HG03571 (cell line): ENCODE results near the gene AGAP1.

Experiments
- ATAC-seq: cut with Tn5 transposase; IDR thresholded peaks from one replicate; pipeline ENCODE4 v1.9.1; 2021; ENCODE audit not compliant: unreplicated experiment

The AGAP1 gene

GRCh38 chr2:235677937-235678336 is 184.1 kb downstream of the AGAP1 start:
- ATAC-seq = no peak

- ATAC-seq = no peak
These were observed 184.9 kb downstream of the AGAP1 start for GRCh38 chr2:235678712-235679111.

GRCh38 chr2:235679471-235679870 is 185.6 kb downstream of the AGAP1 start:
- ATAC-seq = no peak

- no peak for ATAC-seq
These were observed 191.3 kb downstream of the AGAP1 start for GRCh38 chr2:235685024-235685721.

- ATAC-seq = no peak
These were observed 194.9 kb downstream of the AGAP1 start for GRCh38 chr2:235688511-235689426.

- no peak for ATAC-seq
These were observed 195.6 kb downstream of the AGAP1 start for GRCh38 chr2:235689427-235689853.

- no peak for ATAC-seq
These were observed 196.4 kb downstream of the AGAP1 start for GRCh38 chr2:235690082-235690808.

- no peak for ATAC-seq
These were observed 197.1 kb downstream of the AGAP1 start for GRCh38 chr2:235690809-235691450.

- no peak for ATAC-seq
These were observed 198.2 kb downstream of the AGAP1 start for GRCh38 chr2:235692076-235692475.

GRCh38 chr2:235692671-235693171 is 198.9 kb downstream of the AGAP1 start:
- no peak for ATAC-seq

GRCh38 chr2:235693279-235693678 is 199.4 kb downstream of the AGAP1 start:
- ATAC-seq = no peak

GRCh38 chr2:235694721-235695601 is 201.1 kb downstream of the AGAP1 start:
- no peak for ATAC-seq

GRCh38 chr2:235695602-235695895 is 201.7 kb downstream of the AGAP1 start:
- ATAC-seq = no peak

- ATAC-seq = no peak
These were observed 203.2 kb downstream of the AGAP1 start for GRCh38 chr2:235697041-235697440.

- ATAC-seq = no peak
These were observed 204.2 kb downstream of the AGAP1 start for GRCh38 chr2:235698028-235698427.

- ATAC-seq = no peak
These were observed 204.6 kb downstream of the AGAP1 start for GRCh38 chr2:235698491-235698890.

- ATAC-seq = no peak
These were observed 205.7 kb downstream of the AGAP1 start for GRCh38 chr2:235699576-235699975.

GRCh38 chr2:235701206-235701981 is 207.6 kb downstream of the AGAP1 start:
- ATAC-seq = no peak

- ATAC-seq = no peak
These were observed 208.3 kb downstream of the AGAP1 start for GRCh38 chr2:235702186-235702585.
